Measurements from ENCODE around the gene SPEM2.

SPEM2 gene

GRCh38 chr17:7427549-7427948 is 2.1 kb downstream of the SPEM2 start:
- no peaks in the 10 kb centered on the region for H3K4me1 ChIP-seq (ENCODE audit: control insufficient read depth, insufficient read depth, low read depth, low read length)
- no peak overlapping the region for H3K18ac ChIP-seq (ENCODE audit: low read depth in 1 of 2, low read length in 2 of 2)
- H3K23ac ChIP-seq (ENCODE audit: low read length in 2 of 2), result no peak overlapping the region
- H3K36me3 ChIP-seq (ENCODE audit: control insufficient read depth in 1 of 2, insufficient read depth in 2 of 2, low read depth in 1 of 2, low read length in 2 of 2), result no peaks in the 10 kb centered on the region
- no peaks in the 10 kb centered on the region for H3K79me1 ChIP-seq (replicated peaks; ENCODE audit: low read length, poor library complexity, severe bottlenecking)
- no peak overlapping the region for H3K4me2 ChIP-seq (ENCODE audit: low read length, poor library complexity, severe bottlenecking)
- H2BK15ac ChIP-seq (ENCODE audit: low read depth, poor library complexity, severe bottlenecking), result no peak overlapping the region
- H2BK5ac ChIP-seq (ENCODE audit: low read depth, low read length, poor library complexity, severe bottlenecking), result no peak overlapping the region
- no peak overlapping the region for H2BK120ac ChIP-seq (ENCODE audit: low read depth, low read length)
- H2AFZ ChIP-seq (ENCODE audit: low read depth, low read length), result no peak overlapping the region
- H3K9ac ChIP-seq (ENCODE audit: low read length), result no peak overlapping the region
- H3K4ac ChIP-seq (ENCODE audit: low read depth in 1 of 2, low read length in 2 of 2), result no peak overlapping the region
- no peak overlapping the region for H4K8ac ChIP-seq (ENCODE audit: low read length)
- 89% methylated on average over 5 of the region's 7 CpGs for WGBS
- H3K27ac ChIP-seq (ENCODE audit: low read length, poor library complexity, severe bottlenecking), result no peak overlapping the region
- H3K9me3 ChIP-seq (ENCODE audit: control insufficient read depth, low read length), result no peaks in the 10 kb centered on the region
- H3K14ac ChIP-seq (ENCODE audit: low read length in 2 of 2), result no peak overlapping the region
- H3K4me3 ChIP-seq (ENCODE audit: insufficient read depth in 1 of 2, low read depth in 1 of 2, low read length in 2 of 2), result no peak overlapping the region
- no peak overlapping the region for H2BK12ac ChIP-seq (ENCODE audit: low read length in 2 of 2)
- no peak for DNase-seq
- no peak overlapping the region for H2AK5ac ChIP-seq (ENCODE audit: low read length, severe bottlenecking)
- H3K27me3 ChIP-seq (ENCODE audit: control insufficient read depth in 1 of 2, insufficient read depth in 1 of 2, low read length in 2 of 2), result peaks cover 0 to 8% of the 10 kb centered on the region in 2 experiments
- no peak overlapping the region for H4K91ac ChIP-seq (ENCODE audit: low read length)

- H3K36me3 ChIP-seq (ENCODE audit: control insufficient read depth in 1 of 2, insufficient read depth in 2 of 2, low read depth in 1 of 2, low read length in 2 of 2), result no peaks in the 10 kb centered on the region
- no peak within 1 kb of the TSS for H3K4me2 ChIP-seq (ENCODE audit: low read length, poor library complexity, severe bottlenecking)
- no peak within 1 kb of the TSS for H2BK5ac ChIP-seq (ENCODE audit: low read depth, low read length, poor library complexity, severe bottlenecking)
- no peak within 1 kb of the TSS for H2AK5ac ChIP-seq (ENCODE audit: low read length, severe bottlenecking)
- H2BK15ac ChIP-seq (ENCODE audit: low read depth, poor library complexity, severe bottlenecking), result no peak within 1 kb of the TSS
- no peak for DNase-seq
- 69% methylated on average over 5 of the region's 5 CpGs for WGBS
- H2AFZ ChIP-seq (ENCODE audit: low read depth, low read length), result no peak within 1 kb of the TSS
- no peak within 1 kb of the TSS for H3K4ac ChIP-seq (ENCODE audit: low read depth in 1 of 2, low read length in 2 of 2)
- H3K4me3 ChIP-seq (ENCODE audit: insufficient read depth in 1 of 2, low read depth in 1 of 2, low read length in 2 of 2), result no peak within 1 kb of the TSS
- no peaks in the 10 kb centered on the region for H3K4me1 ChIP-seq (ENCODE audit: control insufficient read depth, insufficient read depth, low read depth, low read length)
- H2BK12ac ChIP-seq (ENCODE audit: low read length in 2 of 2), result no peak within 1 kb of the TSS
- no peak within 1 kb of the TSS for H3K14ac ChIP-seq (ENCODE audit: low read length in 2 of 2)
- H3K9me3 ChIP-seq (ENCODE audit: control insufficient read depth, low read length), result no peaks in the 10 kb centered on the region
- H3K18ac ChIP-seq (ENCODE audit: low read depth in 1 of 2, low read length in 2 of 2), result no peak within 1 kb of the TSS
- H2BK120ac ChIP-seq (ENCODE audit: low read depth, low read length), result no peak within 1 kb of the TSS
- H3K27ac ChIP-seq (ENCODE audit: low read length, poor library complexity, severe bottlenecking), result no peak within 1 kb of the TSS
- H3K9ac ChIP-seq (ENCODE audit: low read length), result no peak within 1 kb of the TSS
- H3K27me3 ChIP-seq (ENCODE audit: control insufficient read depth in 1 of 2, insufficient read depth in 1 of 2, low read length in 2 of 2), result peaks cover 0 to 8% of the 10 kb centered on the region in 2 experiments
- peak within 1 kb of the TSS in 1 of 2 experiments; percentile 29 for H3K23ac ChIP-seq (ENCODE audit: low read length in 2 of 2)
- H4K8ac ChIP-seq (ENCODE audit: low read length), result no peak within 1 kb of the TSS
- no peaks in the 10 kb centered on the region for H3K79me1 ChIP-seq (replicated peaks; ENCODE audit: low read length, poor library complexity, severe bottlenecking)
- H4K91ac ChIP-seq (ENCODE audit: low read length), result no peak within 1 kb of the TSS
These were observed 3.1 kb downstream of the SPEM2 start, which contains the start of gene SPEM3 for GRCh38 chr17:7428557-7428956. TSS of gene SPEM3 (plus strand) at chr17:7428857. CDS start at chr17:7428903, 46 bp downstream.

GRCh38 chr17:7429722-7430121 is 4.3 kb downstream of the SPEM2 start:
- WGBS, result 93% methylated on average over 10 of the region's 10 CpGs
- no peaks in the 10 kb centered on the region for H3K79me1 ChIP-seq (replicated peaks; ENCODE audit: low read length, poor library complexity, severe bottlenecking)

DNA sequence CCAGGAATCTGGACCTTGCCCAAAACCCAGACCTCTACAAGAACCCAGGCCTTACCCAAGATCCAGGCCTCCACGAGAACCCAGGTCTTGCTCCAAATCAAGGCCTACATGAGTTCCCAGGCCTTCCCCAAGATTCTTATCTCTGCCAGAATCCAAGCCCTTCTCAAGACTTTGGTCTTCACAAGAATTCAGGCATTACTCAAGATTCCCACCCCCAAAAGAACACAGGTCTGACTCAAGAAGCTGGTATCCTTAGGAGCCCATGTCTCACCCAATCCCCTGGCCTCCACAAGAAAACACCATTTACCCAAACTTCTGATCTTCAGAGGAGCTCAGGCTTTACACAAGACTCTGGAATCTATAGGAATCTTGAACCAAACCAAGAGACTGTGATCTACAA is 5.8 kb downstream of the SPEM2 start:
- H3K27ac ChIP-seq (ENCODE audit: low read length, poor library complexity, severe bottlenecking), result no peak overlapping the region

More at GRCh38 chr17:7429722-7430121, 4.3 kb downstream of the SPEM2 start:
- Histone ChIP-seq H3K27me3 (ENCODE audit: control insufficient read depth in 1 of 2, insufficient read depth in 1 of 2, low read length in 2 of 2) (peaks cover 0 to 8% of the 10 kb centered on the region in 2 experiments), H3K27ac (ENCODE audit: low read length, poor library complexity, severe bottlenecking) (no peak overlapping the region), H2BK5ac (ENCODE audit: low read depth, low read length, poor library complexity, severe bottlenecking) (no peak overlapping the region), H4K8ac (ENCODE audit: low read length) (no peak overlapping the region), H2BK12ac (ENCODE audit: low read length in 2 of 2) (no peak overlapping the region), H3K18ac (ENCODE audit: low read depth in 1 of 2, low read length in 2 of 2) (no peak overlapping the region), H2BK120ac (ENCODE audit: low read depth, low read length) (no peak overlapping the region), H3K4me2 (ENCODE audit: low read length, poor library complexity, severe bottlenecking) (no peak overlapping the region), H3K4ac (ENCODE audit: low read depth in 1 of 2, low read length in 2 of 2) (no peak overlapping the region), H2AK5ac (ENCODE audit: low read length, severe bottlenecking) (no peak overlapping the region), H3K4me1 (ENCODE audit: control insufficient read depth, insufficient read depth, low read depth, low read length) (no peaks in the 10 kb centered on the region), H4K91ac (ENCODE audit: low read length) (no peak overlapping the region), H3K9me3 (ENCODE audit: control insufficient read depth, low read length) (no peaks in the 10 kb centered on the region), H3K4me3 (ENCODE audit: insufficient read depth in 1 of 2, low read depth in 1 of 2, low read length in 2 of 2) (no peak overlapping the region), H2AFZ (ENCODE audit: low read depth, low read length) (no peak overlapping the region), H3K23ac (ENCODE audit: low read length in 2 of 2) (no peak overlapping the region), H3K36me3 (ENCODE audit: control insufficient read depth in 1 of 2, insufficient read depth in 2 of 2, low read depth in 1 of 2, low read length in 2 of 2) (no peaks in the 10 kb centered on the region), H3K9ac (ENCODE audit: low read length) (no peak overlapping the region), H3K14ac (ENCODE audit: low read length in 2 of 2) (no peak overlapping the region), H2BK15ac (ENCODE audit: low read depth, poor library complexity, severe bottlenecking) (no peak overlapping the region)
- no peak for DNase-seq

More for the DNA sequence above, 5.8 kb downstream of the SPEM2 start:
- no peaks in the 10 kb centered on the region for H3K36me3 ChIP-seq (ENCODE audit: control insufficient read depth in 1 of 2, insufficient read depth in 2 of 2, low read depth in 1 of 2, low read length in 2 of 2)
- 65% methylated on average over 1 of the region's 1 CpG for WGBS
- no peak overlapping the region for H2BK5ac ChIP-seq (ENCODE audit: low read depth, low read length, poor library complexity, severe bottlenecking)
- peaks cover 6% of the 10 kb centered on the region for H3K4me1 ChIP-seq (ENCODE audit: control insufficient read depth, insufficient read depth, low read depth, low read length)
- H4K8ac ChIP-seq (ENCODE audit: low read length), result no peak overlapping the region
- H3K14ac ChIP-seq (ENCODE audit: low read length in 2 of 2), result no peak overlapping the region
- H2BK12ac ChIP-seq (ENCODE audit: low read length in 2 of 2), result no peak overlapping the region
- H3K4me2 ChIP-seq (ENCODE audit: low read length, poor library complexity, severe bottlenecking), result no peak overlapping the region
- peaks cover 0 to 2% of the 10 kb centered on the region in 2 experiments for H3K27me3 ChIP-seq (ENCODE audit: control insufficient read depth in 1 of 2, insufficient read depth in 1 of 2, low read length in 2 of 2)
- H3K4ac ChIP-seq (ENCODE audit: low read depth in 1 of 2, low read length in 2 of 2), result no peak overlapping the region
- no peak overlapping the region for H2BK120ac ChIP-seq (ENCODE audit: low read depth, low read length)
- no peak for DNase-seq
- H4K91ac ChIP-seq (ENCODE audit: low read length), result no peak overlapping the region
- H2AFZ ChIP-seq (ENCODE audit: low read depth, low read length), result no peak overlapping the region
- no peak overlapping the region for H2AK5ac ChIP-seq (ENCODE audit: low read length, severe bottlenecking)
- no peak overlapping the region for H3K23ac ChIP-seq (ENCODE audit: low read length in 2 of 2)
- H3K4me3 ChIP-seq (ENCODE audit: insufficient read depth in 1 of 2, low read depth in 1 of 2, low read length in 2 of 2), result no peak overlapping the region
- H3K18ac ChIP-seq (ENCODE audit: low read depth in 1 of 2, low read length in 2 of 2), result no peak overlapping the region
- H3K79me1 ChIP-seq (replicated peaks; ENCODE audit: low read length, poor library complexity, severe bottlenecking), result peaks cover under 1% of the 10 kb centered on the region
- no peak overlapping the region for H3K9ac ChIP-seq (ENCODE audit: low read length)
- no peak overlapping the region for H2BK15ac ChIP-seq (ENCODE audit: low read depth, poor library complexity, severe bottlenecking)
- no peaks in the 10 kb centered on the region for H3K9me3 ChIP-seq (ENCODE audit: control insufficient read depth, low read length)
